Panc1 (cell line): ENCODE measurements around the gene PACSIN1. TPM values are rescaled to one million over a fixed set of nuclear protein-coding genes. Genes with fewer than 3 reads are reported as not detected.

Source experiments
- ATAC-seq: fragments of 200-7000 bp; cut with Tn5 transposase; 2 replicates; pipeline ENCODE4 v1.9.1; 2020; ENCODE audit warnings: mild to moderate bottlenecking, moderate library complexity
- BruUV-seq: library from RNA; stranded (reverse); fragments of 400-500 nt; replicated peaks from 2 replicates; lab custom pipeline; 2021; lab: Mats Ljungman, UMichigan
- CTCF ChIA-PET: fragments of 300-600 bp; sonication (Branson Sonifier 250); formaldehyde crosslinking; loops from one replicate; lab custom pipeline; 2022; ENCODE audit warnings: antibody characterized with exemption; lab: Charles Lee
- POLR2A ChIA-PET: fragments of 300-600 bp; sonication (Branson Sonifier 250); formaldehyde crosslinking; loops from one replicate; lab custom pipeline; 2022; ENCODE audit warnings: antibody characterized with exemption; lab: Charles Lee
- DNase-seq: peaks from one replicate; pipeline ENCODE4 v3.0.0-alpha.2; 2010; ENCODE audit warnings: low read depth, low spot score
- H3K27ac ChIP-seq: 2 replicates; pipeline ENCODE4 v1.5.1; 2011; ENCODE audit warnings: mild to moderate bottlenecking, low read length, inconsistent platforms
- H3K27me3 ChIP-seq: fragments of 200-500 bp; sonication (Bioruptor generic); 2 replicates; pipeline ENCODE4 v1.6.0; 2014; ENCODE audit warnings: low read length, inconsistent platforms; ENCODE audit not compliant: control insufficient read depth, insufficient read depth
- H3K36me3 ChIP-seq: fragments of 200-500 bp; sonication (Bioruptor generic); 2 replicates; pipeline ENCODE4 v1.5.1; 2014; ENCODE audit warnings: inconsistent platforms, mild to moderate bottlenecking, low read length, moderate library complexity; ENCODE audit not compliant: control insufficient read depth, insufficient read depth
- H3K4me1 ChIP-seq: 2 replicates; pipeline ENCODE4 v1.5.1; 2011; ENCODE audit warnings: inconsistent platforms, mild to moderate bottlenecking, low read length, moderate library complexity; ENCODE audit not compliant: control insufficient read depth, insufficient read depth
- H3K4me3 ChIP-seq, 2 experiments: 2 replicates each; pipeline ENCODE4 v1.5.1; 2011 to 2012; ENCODE audit warnings: low read depth in 2 of 2, low read length in 2 of 2, mild to moderate bottlenecking in 2 of 2, inconsistent platforms in 1 of 2, moderate library complexity in 1 of 2
- H3K9me3 ChIP-seq: fragments of 200-500 bp; sonication (Bioruptor generic); 2 replicates; pipeline ENCODE4 v1.5.1; 2014; ENCODE audit warnings: low read depth, mild to moderate bottlenecking, inconsistent platforms, low read length, moderate library complexity; ENCODE audit not compliant: control insufficient read depth, insufficient read depth
- POLR2AphosphoS5 ChIP-seq: IDR thresholded peaks from 2 replicates; pipeline ENCODE4 v1.6.1; 2012; ENCODE audit warnings: mild to moderate bottlenecking, low read depth, low read length, moderate library complexity
- SIN3A ChIP-seq: IDR thresholded peaks from 2 replicates; pipeline ENCODE4 v1.6.1; 2012; ENCODE audit warnings: low read depth, mild to moderate bottlenecking, low read length, moderate library complexity, borderline replicate concordance; ENCODE audit not compliant: insufficient read depth
- TCF7L2 ChIP-seq: IDR thresholded peaks from 2 replicates; pipeline ENCODE4 v1.6.1; 2011; ENCODE audit warnings: mild to moderate bottlenecking, low read depth, low read length, inconsistent platforms
- in situ Hi-C: cut with HindIII; loops from 2 replicates; pipeline ENCODE4 v1.10.0; 2016; ENCODE audit warnings: low sequenced_read_pairs, low pct_unique_long_range_greater_than_20kb
- intact Hi-C: fragments of 100-400 bp; cut with micrococcal nuclease; formaldehyde crosslinking; loops from one replicate; pipeline ENCODE4 v1.10.0; 2022; ENCODE audit not compliant: unreplicated experiment
- total RNA-seq: library from RNA; stranded (reverse); gene quantifications from one replicate; pipeline ENCODE4 v1.2.1, GENCODE V29; 2021; ENCODE audit not compliant: unreplicated experiment
- TF ChIP-seq, protein P1 (sequence below), 2 experiments: IDR thresholded peaks; 2 replicates each; pipeline ENCODE4 v1.6.1; 2011 to 2012; ENCODE audit warnings: low read depth in 2 of 2, control low read depth in 1 of 2, low read length in 1 of 2, mild to moderate bottlenecking in 1 of 2, moderate library complexity in 1 of 2; ENCODE audit not compliant: insufficient read depth in 1 of 2
- TF ChIP-seq, protein P2 (sequence below): fragments of 450-650 bp; IDR thresholded peaks from 2 replicates; pipeline ENCODE4 v1.5.1; 2017; ENCODE audit warnings: mild to moderate bottlenecking

Gene PACSIN1
- total RNA-seq, 1 experiment from 2014 or later: 0.18 TPM

DNA sequence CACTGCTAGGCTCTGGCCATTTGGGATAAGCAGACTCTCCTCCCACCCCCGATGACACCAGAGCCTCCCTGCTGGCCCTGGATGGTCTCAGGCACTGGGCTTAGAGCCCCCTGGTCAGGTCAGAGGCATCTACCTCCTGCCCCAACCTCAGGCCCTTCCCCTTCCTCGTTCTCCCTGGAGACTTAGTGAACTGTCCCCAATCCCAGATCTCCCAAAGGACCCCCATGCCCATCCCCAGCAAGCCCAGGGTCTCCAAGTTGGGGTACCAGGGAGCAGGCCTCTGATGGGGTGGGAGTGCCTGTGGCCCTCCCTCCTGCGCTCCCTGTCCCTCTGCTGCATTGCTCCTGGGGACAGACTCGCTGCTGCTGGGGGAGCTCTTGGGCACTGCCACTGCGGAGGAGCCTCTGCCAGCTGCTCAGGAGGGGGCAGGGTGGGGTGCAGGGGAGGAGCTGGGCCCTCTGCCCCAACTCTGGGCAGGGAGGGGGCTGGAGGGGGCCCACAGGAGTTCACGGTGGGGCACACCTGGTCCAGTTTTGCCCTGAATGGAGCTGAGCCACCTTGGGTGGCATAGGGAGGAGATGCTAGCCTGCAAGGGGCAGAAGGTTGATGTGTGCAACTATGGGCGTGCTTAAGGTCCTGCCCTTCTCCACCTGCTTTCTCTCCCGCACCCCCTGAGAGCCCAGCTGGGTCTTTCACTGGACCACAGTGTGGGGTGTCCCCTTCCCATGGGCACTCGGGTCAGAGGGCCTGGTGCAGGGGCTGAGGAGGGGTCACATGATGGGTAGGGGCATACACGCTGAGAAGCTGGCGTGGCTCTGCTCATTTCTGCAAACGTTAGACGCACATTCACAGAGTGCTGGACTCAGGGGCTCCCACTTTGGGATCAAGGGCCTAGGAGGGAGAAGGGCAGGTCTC, 49.9 kb downstream of the PACSIN1 start:
- POLR2A ChIA-PET: no interaction called here
- BruUV-seq: no TSS peak
- ATAC-seq (no peak), DNase-seq (no peak)
- intact Hi-C loops (no loop called here), in situ Hi-C loops (no loop called here)
- no peaks in the 10 kb centered on the region for H3K4me1 ChIP-seq
- no peak overlapping the region for H3K4me3 ChIP-seq
- H3K36me3 ChIP-seq: no peaks in the 10 kb centered on the region
- TF ChIP-seq, protein P1, sequence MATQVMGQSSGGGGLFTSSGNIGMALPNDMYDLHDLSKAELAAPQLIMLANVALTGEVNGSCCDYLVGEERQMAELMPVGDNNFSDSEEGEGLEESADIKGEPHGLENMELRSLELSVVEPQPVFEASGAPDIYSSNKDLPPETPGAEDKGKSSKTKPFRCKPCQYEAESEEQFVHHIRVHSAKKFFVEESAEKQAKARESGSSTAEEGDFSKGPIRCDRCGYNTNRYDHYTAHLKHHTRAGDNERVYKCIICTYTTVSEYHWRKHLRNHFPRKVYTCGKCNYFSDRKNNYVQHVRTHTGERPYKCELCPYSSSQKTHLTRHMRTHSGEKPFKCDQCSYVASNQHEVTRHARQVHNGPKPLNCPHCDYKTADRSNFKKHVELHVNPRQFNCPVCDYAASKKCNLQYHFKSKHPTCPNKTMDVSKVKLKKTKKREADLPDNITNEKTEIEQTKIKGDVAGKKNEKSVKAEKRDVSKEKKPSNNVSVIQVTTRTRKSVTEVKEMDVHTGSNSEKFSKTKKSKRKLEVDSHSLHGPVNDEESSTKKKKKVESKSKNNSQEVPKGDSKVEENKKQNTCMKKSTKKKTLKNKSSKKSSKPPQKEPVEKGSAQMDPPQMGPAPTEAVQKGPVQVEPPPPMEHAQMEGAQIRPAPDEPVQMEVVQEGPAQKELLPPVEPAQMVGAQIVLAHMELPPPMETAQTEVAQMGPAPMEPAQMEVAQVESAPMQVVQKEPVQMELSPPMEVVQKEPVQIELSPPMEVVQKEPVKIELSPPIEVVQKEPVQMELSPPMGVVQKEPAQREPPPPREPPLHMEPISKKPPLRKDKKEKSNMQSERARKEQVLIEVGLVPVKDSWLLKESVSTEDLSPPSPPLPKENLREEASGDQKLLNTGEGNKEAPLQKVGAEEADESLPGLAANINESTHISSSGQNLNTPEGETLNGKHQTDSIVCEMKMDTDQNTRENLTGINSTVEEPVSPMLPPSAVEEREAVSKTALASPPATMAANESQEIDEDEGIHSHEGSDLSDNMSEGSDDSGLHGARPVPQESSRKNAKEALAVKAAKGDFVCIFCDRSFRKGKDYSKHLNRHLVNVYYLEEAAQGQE (IDR thresholded peaks at IDR 0.05; ENCODE audit: insufficient read depth in 1 of 2, low read depth in 2 of 2, low read length in 1 of 2): no peak
- TF ChIP-seq, protein P2, sequence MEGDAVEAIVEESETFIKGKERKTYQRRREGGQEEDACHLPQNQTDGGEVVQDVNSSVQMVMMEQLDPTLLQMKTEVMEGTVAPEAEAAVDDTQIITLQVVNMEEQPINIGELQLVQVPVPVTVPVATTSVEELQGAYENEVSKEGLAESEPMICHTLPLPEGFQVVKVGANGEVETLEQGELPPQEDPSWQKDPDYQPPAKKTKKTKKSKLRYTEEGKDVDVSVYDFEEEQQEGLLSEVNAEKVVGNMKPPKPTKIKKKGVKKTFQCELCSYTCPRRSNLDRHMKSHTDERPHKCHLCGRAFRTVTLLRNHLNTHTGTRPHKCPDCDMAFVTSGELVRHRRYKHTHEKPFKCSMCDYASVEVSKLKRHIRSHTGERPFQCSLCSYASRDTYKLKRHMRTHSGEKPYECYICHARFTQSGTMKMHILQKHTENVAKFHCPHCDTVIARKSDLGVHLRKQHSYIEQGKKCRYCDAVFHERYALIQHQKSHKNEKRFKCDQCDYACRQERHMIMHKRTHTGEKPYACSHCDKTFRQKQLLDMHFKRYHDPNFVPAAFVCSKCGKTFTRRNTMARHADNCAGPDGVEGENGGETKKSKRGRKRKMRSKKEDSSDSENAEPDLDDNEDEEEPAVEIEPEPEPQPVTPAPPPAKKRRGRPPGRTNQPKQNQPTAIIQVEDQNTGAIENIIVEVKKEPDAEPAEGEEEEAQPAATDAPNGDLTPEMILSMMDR: no peak
- TF ChIP-seq POLR2AphosphoS5 (no peak), TCF7L2 (no peak), SIN3A (no peak)
- no peaks in the 10 kb centered on the region for H3K27me3 ChIP-seq
- H3K9me3 ChIP-seq: no peaks in the 10 kb centered on the region
- no peak overlapping the region for H3K27ac ChIP-seq
- CTCF ChIA-PET: no interaction called here

DNA sequence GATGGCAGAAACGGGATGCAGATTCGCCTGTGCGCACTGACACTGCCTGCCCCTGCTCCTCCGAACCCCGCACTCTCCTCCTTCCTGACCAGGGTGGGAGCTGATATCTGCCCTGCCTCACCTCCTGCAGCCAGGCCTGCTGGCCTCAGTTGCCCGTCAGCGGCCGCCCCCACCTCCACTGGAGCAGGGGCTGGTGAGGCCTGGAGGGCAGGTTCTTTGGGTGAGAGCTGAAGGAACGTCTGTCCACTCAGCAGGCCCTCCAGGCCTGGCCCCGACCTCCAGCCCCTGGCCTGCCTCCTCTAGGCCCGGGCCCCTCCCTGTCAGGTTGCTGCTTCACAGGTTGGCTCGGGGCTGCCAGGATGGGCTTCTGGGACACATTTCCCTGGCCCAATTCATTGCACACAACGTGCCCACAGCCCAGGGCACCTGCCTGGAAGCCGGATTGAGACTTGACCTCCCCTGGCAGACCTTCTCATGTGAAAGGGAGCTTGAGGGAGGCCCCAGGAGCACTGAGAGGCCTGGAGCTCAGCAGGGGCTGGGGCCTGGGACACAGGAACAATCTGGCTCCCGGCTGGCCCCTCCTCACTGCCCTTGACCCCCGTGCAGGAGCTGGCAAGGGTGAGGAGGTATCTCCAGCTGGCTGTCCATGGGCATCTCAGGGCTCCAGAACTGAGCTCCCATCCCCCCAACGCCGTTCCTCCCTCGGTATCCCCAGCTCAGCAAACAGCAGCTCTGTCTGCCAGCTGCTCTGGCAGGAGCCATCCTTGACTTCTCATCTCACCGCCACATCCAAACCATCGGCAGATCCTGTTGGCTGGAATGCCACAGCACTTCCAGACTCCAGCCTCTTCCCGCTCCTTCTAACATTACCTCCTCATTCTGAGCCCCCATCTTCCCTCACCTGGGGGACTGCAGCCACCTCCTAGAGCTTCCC, 50.8 kb downstream of the PACSIN1 start:
- no TSS peak for BruUV-seq
- in situ Hi-C loops (no loop called here), intact Hi-C loops (no loop called here)
- H3K4me3 ChIP-seq: no peak overlapping the region
- no peaks in the 10 kb centered on the region for H3K4me1 ChIP-seq
- no peaks in the 10 kb centered on the region for H3K27me3 ChIP-seq
- no peaks in the 10 kb centered on the region for H3K36me3 ChIP-seq
- ATAC-seq (no peak), DNase-seq (no peak)
- no peaks in the 10 kb centered on the region for H3K9me3 ChIP-seq
- ChIA-PET POLR2A (no interaction called here), CTCF (interaction anchor here (0.9 kb wide), 1 partner anchor 57 kb away, joined by 3 read pairs; no protein-coding TSS in a partner anchor)
- H3K27ac ChIP-seq: no peak overlapping the region
- TF ChIP-seq POLR2AphosphoS5 (no peak), TCF7L2 (no peak), SIN3A (no peak)
- TF ChIP-seq, protein P2: no peak
- TF ChIP-seq, protein P1 (IDR thresholded peaks at IDR 0.05; ENCODE audit: insufficient read depth in 1 of 2, low read depth in 2 of 2, low read length in 1 of 2): no peak
